Neural crest cell (in vitro differentiated cells): ENCODE data around the gene MBD4. TPM values are rescaled to one million over a fixed set of nuclear protein-coding genes. Genes with fewer than 3 reads are reported as not detected.
"Not testable (repeated sequence)": the region's sequence is repeated elsewhere in the genome, so short reads cannot be mapped to it uniquely, and the experiment has no call there.

Experiments used
- DNase-seq: peaks from one replicate; pipeline ENCODE4 v3.0.0; 2021; ENCODE audit warnings: low read depth, mixed read lengths, low spot score
- H3K27ac Mint-ChIP-seq: one replicate; pipeline ENCODE4 v1.8.0; 2021; ENCODE audit warnings: mild to moderate bottlenecking, mixed read lengths; ENCODE audit not compliant: unreplicated experiment
- H3K27me3 Mint-ChIP-seq: 2 replicates; pipeline ENCODE4 v1.8.0; 2021; ENCODE audit warnings: low read depth, mild to moderate bottlenecking, mixed read lengths
- H3K36me3 Mint-ChIP-seq: 2 replicates; pipeline ENCODE4 v1.8.0; 2021; ENCODE audit warnings: low read depth, mild to moderate bottlenecking, mixed read lengths
- H3K4me1 Mint-ChIP-seq: 2 replicates; pipeline ENCODE4 v1.8.0; 2021; ENCODE audit warnings: mixed read lengths
- H3K4me3 Mint-ChIP-seq: one replicate; pipeline ENCODE4 v1.8.0; 2021; ENCODE audit warnings: mild to moderate bottlenecking, mixed read lengths
- H3K9me3 Mint-ChIP-seq: 2 replicates; pipeline ENCODE4 v1.8.0; 2021; ENCODE audit warnings: mixed read lengths
- total RNA-seq: library from RNA; stranded (reverse); gene quantifications from 2 replicates; pipeline ENCODE4 v1.2.1, GENCODE V29; 2021
- TF ChIP-seq, protein P1 (sequence below): fragments of 200-600 bp; sonication (generic); conservative IDR thresholded peaks from 2 replicates; pipeline ENCODE4 v1.5.0; 2021; ENCODE audit warnings: antibody characterized with exemption, mild to moderate bottlenecking

Gene MBD4
- total RNA-seq, 1 donor from 2014 or later, result 37.8 TPM

DNA sequence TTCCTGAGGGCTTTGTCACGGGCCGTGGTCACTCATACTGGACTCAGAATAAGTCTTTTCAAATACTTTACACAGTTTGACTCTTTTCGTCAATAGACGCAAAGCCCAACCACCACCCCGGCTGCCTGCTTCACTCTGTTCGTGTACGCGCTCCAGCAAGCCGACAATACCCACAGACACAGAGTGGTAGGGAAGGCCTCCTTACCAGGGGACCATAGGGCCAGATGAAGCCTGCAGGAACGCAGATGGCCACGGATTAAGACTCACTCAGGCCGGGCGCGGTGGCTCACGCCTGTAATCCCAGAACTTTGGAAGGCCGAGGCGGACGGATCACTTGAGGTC, 41.0 kb downstream of the MBD4 start:
- peak overlapping the region; percentile 98 for H3K27ac Mint-ChIP-seq
- DNase-seq, result peak; percentile 9
- no peaks in the 10 kb centered on the region for H3K9me3 Mint-ChIP-seq
- H3K4me3 Mint-ChIP-seq, result peak overlapping the region; percentile 94
- no peaks in the 10 kb centered on the region for H3K27me3 Mint-ChIP-seq
- peaks cover 22% of the 10 kb centered on the region for H3K4me1 Mint-ChIP-seq
- TF ChIP-seq, protein P1, sequence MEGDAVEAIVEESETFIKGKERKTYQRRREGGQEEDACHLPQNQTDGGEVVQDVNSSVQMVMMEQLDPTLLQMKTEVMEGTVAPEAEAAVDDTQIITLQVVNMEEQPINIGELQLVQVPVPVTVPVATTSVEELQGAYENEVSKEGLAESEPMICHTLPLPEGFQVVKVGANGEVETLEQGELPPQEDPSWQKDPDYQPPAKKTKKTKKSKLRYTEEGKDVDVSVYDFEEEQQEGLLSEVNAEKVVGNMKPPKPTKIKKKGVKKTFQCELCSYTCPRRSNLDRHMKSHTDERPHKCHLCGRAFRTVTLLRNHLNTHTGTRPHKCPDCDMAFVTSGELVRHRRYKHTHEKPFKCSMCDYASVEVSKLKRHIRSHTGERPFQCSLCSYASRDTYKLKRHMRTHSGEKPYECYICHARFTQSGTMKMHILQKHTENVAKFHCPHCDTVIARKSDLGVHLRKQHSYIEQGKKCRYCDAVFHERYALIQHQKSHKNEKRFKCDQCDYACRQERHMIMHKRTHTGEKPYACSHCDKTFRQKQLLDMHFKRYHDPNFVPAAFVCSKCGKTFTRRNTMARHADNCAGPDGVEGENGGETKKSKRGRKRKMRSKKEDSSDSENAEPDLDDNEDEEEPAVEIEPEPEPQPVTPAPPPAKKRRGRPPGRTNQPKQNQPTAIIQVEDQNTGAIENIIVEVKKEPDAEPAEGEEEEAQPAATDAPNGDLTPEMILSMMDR, result no peak
- H3K36me3 Mint-ChIP-seq, result no peaks in the 10 kb centered on the region

DNA sequence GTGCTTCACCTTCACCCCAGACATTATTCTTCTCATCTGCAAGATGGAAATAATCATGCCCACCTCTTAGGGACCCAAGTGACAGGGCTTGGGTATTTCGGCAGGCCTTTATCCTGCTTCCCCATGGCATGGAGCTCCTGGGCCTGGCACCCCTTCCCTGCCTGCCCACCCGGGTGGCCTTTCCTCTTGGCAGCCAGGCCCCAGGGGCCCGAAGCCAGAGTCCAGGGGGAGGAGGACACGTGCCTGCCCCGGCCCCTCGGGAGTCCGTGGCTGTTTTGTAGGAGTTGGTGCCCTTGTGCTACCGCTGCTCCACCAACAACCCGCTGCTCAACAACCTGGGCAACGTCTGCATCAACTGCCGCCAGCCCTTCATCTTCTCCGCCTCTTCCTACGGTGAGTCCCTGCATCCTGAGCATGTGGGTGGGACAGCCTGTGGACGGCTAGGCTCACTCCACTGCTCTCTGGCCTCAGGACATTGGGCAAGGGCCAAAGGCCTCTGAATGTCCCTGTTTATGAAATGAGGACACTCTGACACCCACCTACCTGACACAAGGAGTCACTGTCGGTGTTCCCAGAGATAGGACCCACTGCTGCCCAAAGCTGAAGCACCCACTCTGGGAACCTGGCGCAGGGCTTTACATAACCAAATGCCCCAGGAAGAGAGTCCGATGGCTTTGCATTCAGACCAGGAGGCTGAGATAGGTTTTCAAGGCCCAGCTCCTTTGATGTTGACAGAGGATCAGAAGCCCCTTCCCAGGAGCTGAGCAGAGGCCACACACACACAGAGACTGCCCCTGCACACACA, 45.8 kb downstream of the MBD4 start:
- H3K36me3 Mint-ChIP-seq, DNase-seq, H3K27me3 Mint-ChIP-seq, H3K4me3 Mint-ChIP-seq, H3K9me3 Mint-ChIP-seq, H3K27ac Mint-ChIP-seq: not testable (repeated sequence)
- H3K4me1 Mint-ChIP-seq, result peaks cover 17% of the 10 kb centered on the region

DNA sequence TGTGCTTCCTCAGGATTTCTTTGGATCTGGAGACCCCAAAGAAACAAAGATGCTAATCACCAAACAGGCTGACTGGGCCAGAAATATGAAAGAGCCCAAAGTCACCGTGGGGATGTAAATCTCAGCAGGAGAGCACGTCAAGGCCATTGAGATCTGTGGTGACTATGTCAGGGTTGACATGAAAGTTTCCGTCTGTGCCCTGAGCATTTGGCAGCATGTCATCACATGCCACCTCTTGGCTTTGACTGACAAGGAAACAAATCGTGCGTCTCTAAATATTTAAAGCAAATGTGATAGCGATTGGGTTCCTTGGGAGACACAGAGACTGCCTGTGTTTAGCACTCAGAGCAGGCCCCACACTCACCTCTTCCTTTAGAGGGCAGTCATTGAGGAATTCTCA, 46.5 kb downstream of the MBD4 start:
- Mint-ChIP-seq H3K27ac (no peak overlapping the region), H3K4me3 (no peak overlapping the region), H3K27me3 (no peaks in the 10 kb centered on the region), H3K36me3 (peaks cover 5% of the 10 kb centered on the region), H3K9me3 (no peaks in the 10 kb centered on the region), H3K4me1 (peaks cover 14% of the 10 kb centered on the region)
- TF ChIP-seq, protein P1, result no peak
- DNase-seq, result no peak

DNA sequence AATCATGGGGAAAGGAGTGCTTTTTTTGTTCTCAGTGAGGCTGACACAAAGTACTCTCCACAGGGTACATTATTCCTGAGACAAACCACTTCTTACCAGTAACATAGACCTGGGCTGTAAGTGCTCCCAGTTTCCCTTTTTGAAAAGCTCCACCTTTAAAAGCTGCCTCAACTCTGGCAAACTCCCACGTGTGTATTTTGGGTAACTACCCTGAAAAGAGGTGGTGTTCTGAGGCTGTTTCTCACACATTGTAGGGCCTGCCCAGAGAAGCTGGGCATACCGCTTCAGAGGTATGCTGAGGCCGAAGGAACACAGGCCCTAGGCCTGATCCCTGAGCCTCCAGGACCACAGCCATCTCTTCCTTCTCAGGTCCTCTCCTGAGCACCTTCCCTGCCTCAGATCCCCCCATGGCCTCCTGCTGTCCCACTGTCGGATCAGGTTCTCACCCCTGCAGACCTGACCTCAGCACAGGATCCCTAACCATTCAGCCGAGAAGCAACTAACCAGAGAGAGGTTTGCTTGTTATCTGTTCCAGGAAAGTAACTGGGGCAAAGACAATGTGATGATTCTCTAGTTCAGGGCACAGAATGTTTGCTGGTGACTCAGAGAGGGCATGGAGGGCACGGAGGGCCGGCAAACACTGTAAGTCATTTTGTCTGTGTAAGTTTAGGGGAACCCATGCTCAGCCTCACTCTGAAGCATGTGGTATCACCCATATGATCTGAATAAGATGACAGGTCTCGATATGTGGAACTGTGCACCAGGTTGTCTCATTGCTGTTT, 47.5 kb downstream of the MBD4 start:
- H3K36me3 Mint-ChIP-seq, H3K27ac Mint-ChIP-seq, H3K4me1 Mint-ChIP-seq: not testable (repeated sequence)

DNA sequence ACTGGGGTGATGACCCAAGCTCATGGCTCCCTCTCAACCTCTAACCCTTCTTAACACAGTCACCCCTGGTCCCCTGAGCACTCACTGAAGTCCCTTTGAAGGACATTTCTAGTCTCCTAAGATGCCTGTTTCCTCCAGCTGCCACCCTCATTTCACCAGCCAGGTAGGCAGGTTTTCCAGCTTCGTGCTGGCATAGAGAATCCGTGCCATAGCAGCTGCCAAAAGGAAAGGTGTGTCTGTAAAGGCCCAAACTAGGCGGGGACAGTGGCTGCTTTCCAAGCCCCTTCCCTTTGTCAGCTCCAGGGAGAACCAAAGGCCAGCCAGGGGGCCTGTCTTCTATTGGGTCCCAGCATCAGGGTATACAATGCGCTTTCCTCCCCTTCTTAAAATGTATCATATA, 48.2 kb downstream of the MBD4 start:
- not testable (repeated sequence) for H3K27me3 Mint-ChIP-seq, H3K9me3 Mint-ChIP-seq, H3K4me3 Mint-ChIP-seq, H3K36me3 Mint-ChIP-seq, DNase-seq, H3K4me1 Mint-ChIP-seq, H3K27ac Mint-ChIP-seq

More for the DNA sequence above, 47.5 kb downstream of the MBD4 start:
- DNase-seq, H3K4me3 Mint-ChIP-seq, H3K9me3 Mint-ChIP-seq, H3K27me3 Mint-ChIP-seq: not testable (repeated sequence)

DNA sequence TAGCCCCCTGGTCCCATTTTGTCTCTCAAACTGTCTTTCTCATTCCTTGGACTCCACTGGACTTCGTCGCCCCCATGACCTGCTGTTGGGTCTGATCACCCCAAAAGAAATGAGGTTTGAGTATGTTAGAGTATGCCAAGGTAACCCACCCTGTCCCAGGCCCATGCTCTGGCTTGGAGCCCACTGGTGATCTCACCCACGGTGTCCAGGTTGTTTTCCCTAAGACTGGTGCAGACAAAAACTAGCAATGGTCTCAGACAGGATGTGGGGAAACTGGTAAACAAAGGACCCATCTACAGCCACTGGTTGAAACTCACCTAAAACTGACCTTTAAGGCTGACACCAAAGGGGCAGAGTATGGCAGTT, 50.2 kb downstream of the MBD4 start:
- no peak overlapping the region for H3K27ac Mint-ChIP-seq
- H3K4me3 Mint-ChIP-seq, result no peak overlapping the region
- no peak for DNase-seq
- TF ChIP-seq, protein P1, result no peak
- no peaks in the 10 kb centered on the region for H3K9me3 Mint-ChIP-seq
- H3K27me3 Mint-ChIP-seq, result no peaks in the 10 kb centered on the region
- peaks cover 8% of the 10 kb centered on the region for H3K36me3 Mint-ChIP-seq
- H3K4me1 Mint-ChIP-seq, result peaks cover 4% of the 10 kb centered on the region

DNA sequence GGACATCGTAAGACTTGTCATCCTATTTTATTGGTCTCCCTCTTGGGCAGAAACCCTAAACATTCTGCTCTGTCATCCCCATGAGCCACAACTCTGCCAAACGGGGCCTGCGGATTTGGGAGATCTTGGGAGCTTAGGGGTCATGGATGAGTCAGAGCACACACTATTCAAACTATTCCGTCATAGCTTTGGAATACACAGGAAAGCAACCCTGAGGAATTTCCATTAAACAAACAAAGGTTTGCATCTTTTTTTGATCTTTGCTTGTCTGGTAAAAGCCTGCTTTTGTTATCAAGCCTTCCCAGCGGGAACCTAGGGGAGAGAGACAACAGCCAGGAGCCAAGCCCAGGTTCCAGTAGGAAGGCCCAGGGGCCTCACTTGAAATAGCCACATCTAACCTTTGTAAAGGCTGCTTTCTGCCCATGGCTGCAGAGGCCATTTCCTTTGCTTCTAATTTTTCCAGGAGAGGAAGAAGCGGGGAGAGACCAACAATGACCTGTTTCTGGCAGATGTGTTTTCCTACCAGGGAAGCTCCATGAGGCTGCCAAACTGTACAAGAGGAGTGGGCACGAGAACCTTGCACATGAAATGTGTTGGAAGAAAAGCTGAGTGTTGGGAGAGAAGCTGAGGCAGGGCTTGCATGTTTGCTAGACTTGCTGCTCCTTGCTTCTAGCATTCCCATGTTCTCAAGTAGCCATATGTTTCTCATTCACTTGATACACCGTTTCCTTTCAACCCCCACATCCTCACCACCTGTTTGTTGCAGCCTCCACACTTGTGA, 50.8 kb downstream of the MBD4 start:
- H3K27me3 Mint-ChIP-seq, H3K9me3 Mint-ChIP-seq, DNase-seq, H3K4me3 Mint-ChIP-seq, H3K36me3 Mint-ChIP-seq, H3K27ac Mint-ChIP-seq, H3K4me1 Mint-ChIP-seq: not testable (repeated sequence)
